HCT116 (cell line): ENCODE data around the gene GLYR1. TPM values are rescaled to one million over a fixed set of nuclear protein-coding genes. Genes with fewer than 3 reads are reported as not detected.

ENCODE experiments used
- ATAC-seq: fragments of 200-7000 bp; cut with Tn5 transposase; 2 replicates; pipeline ENCODE4 v1.9.1; 2020; ENCODE audit warnings: mild to moderate bottlenecking, moderate library complexity
- BruUV-seq: library from RNA; stranded (reverse); fragments of 400-500 nt; replicated peaks from 2 replicates; lab custom pipeline; 2021; lab: Mats Ljungman, UMichigan
- CTCF ChIA-PET: fragments of 300-600 bp; sonication (Branson Sonifier 250); formaldehyde crosslinking; loops from one replicate; lab custom pipeline; 2021; ENCODE audit warnings: antibody characterized with exemption; lab: Charles Lee
- POLR2A ChIA-PET: fragments of 300-600, 350-600 bp; sonication (Branson Sonifier 250); formaldehyde crosslinking; loops from one replicate; lab custom pipeline; 2021; ENCODE audit warnings: antibody characterized with exemption; lab: Charles Lee
- RAD21 ChIA-PET, 2 experiments: fragments of 300-600 bp; sonication (Branson Sonifier 250); formaldehyde crosslinking; loops; one replicate each; lab custom pipeline; 2023; ENCODE audit warnings: low total read pairs in 2 of 2; ENCODE audit not compliant: uncharacterized antibody in 2 of 2, unreplicated experiment in 2 of 2, low non-redundant PET in 1 of 2; lab: Charles Lee
- DNase-seq: peaks from one replicate; pipeline ENCODE4 v3.0.0-alpha.2; 2010; ENCODE audit warnings: low read depth, low spot score
- H2AFZ ChIP-seq: fragments of 200-600 bp; shearing (Covaris generic), sonication (generic); 2 replicates; pipeline ENCODE4 v1.6.1; 2017; ENCODE audit warnings: low read depth, mixed run types, mixed read lengths, antibody characterized with exemption, low read length; ENCODE audit not compliant: poor library complexity, severe bottlenecking
- H3K27ac ChIP-seq: 2 replicates; pipeline ENCODE4 v1.5.1; 2012; ENCODE audit warnings: low read depth, low read length
- H3K27me3 ChIP-seq: fragments of 200-600 bp; sonication (generic); 2 replicates; pipeline ENCODE4 v1.6.1; 2016; ENCODE audit warnings: mixed run types, low read length, mixed read lengths; ENCODE audit not compliant: insufficient read depth
- H3K36me3 ChIP-seq, 2 experiments: fragments of 200-500 bp in 1 of 2; fragments of 200-600 bp in 1 of 2; sonication (Bioruptor generic) in 1 of 2; sonication (generic) in 1 of 2; 2 replicates each; pipeline versions ENCODE4 v1.5.1 to v1.6.1; 2014 to 2016; ENCODE audit warnings: low read length in 2 of 2, inconsistent platforms in 1 of 2, mixed read lengths in 1 of 2, mixed run types in 1 of 2; ENCODE audit not compliant: insufficient read depth in 2 of 2, control insufficient read depth in 1 of 2
- H3K4me1 ChIP-seq, 2 experiments: fragments of 200-600 bp in 1 of 2; sonication (generic) in 1 of 2; 2 replicates each; pipeline versions ENCODE4 v1.5.1 to v1.6.1; 2012 to 2017; ENCODE audit warnings: low read length in 2 of 2, inconsistent platforms in 1 of 2, mild to moderate bottlenecking in 1 of 2, mixed read lengths in 1 of 2, mixed run types in 1 of 2, moderate library complexity in 1 of 2; ENCODE audit not compliant: insufficient read depth in 2 of 2, control insufficient read depth in 1 of 2
- H3K4me2 ChIP-seq: fragments of 200-600 bp; sonication (generic); 2 replicates; pipeline ENCODE4 v1.6.1; 2017; ENCODE audit warnings: mixed run types, low read length, mixed read lengths
- H3K4me3 ChIP-seq, 2 experiments: fragments of 200-600 bp in 1 of 2; sonication (generic) in 1 of 2; replicated peaks in 1 of 2; 2 replicates each; pipeline ENCODE4 v1.5.1; 2011 to 2016; ENCODE audit warnings: low read length in 2 of 2, control low read depth in 1 of 2, low read depth in 1 of 2, mild to moderate bottlenecking in 1 of 2, mixed read lengths in 1 of 2, mixed run types in 1 of 2
- H3K79me2 ChIP-seq: fragments of 200-600 bp; sonication (generic); 2 replicates; pipeline ENCODE4 v1.6.1; 2017; ENCODE audit warnings: mild to moderate bottlenecking, mixed run types, low read length, moderate library complexity, mixed read lengths; ENCODE audit not compliant: insufficient read depth
- H3K9ac ChIP-seq: fragments of 200-600 bp; sonication (generic); 2 replicates; pipeline ENCODE4 v1.6.1; 2016; ENCODE audit warnings: low read length, mixed read lengths
- H3K9me2 ChIP-seq: fragments of 200-600 bp; sonication (generic), shearing (Covaris generic); 2 replicates; pipeline ENCODE4 v1.6.1; 2017; ENCODE audit warnings: mixed run types, mild to moderate bottlenecking, moderate library complexity; ENCODE audit not compliant: insufficient read depth
- H3K9me3 ChIP-seq, 2 experiments: fragments of 200-500 bp in 1 of 2; fragments of 200-600 bp in 1 of 2; sonication (Bioruptor generic) in 1 of 2; sonication (generic) in 1 of 2; 2 replicates each; pipeline ENCODE4 v1.6.1; 2014 to 2017; ENCODE audit warnings: low read length in 2 of 2, mixed read lengths in 2 of 2, inconsistent platforms in 1 of 2, low read depth in 1 of 2, mild to moderate bottlenecking in 1 of 2, mixed run types in 1 of 2, moderate library complexity in 1 of 2; ENCODE audit not compliant: control insufficient read depth in 1 of 2, insufficient read depth in 1 of 2
- H4K20me1 ChIP-seq: fragments of 200-600 bp; sonication (generic), shearing (Covaris generic); 2 replicates; pipeline ENCODE4 v1.6.1; 2017; ENCODE audit warnings: mixed run types, mild to moderate bottlenecking, moderate library complexity; ENCODE audit not compliant: insufficient read depth
- CEBPB ChIP-seq: IDR thresholded peaks from 2 replicates; pipeline ENCODE4 v1.6.1; 2012; ENCODE audit warnings: low read depth
- CTCF ChIP-seq, 3 experiments: fragments of 200-600 bp in 1 of 3; sonication (generic) in 1 of 3; IDR thresholded peaks in 2 of 3; conservative IDR thresholded peaks in 1 of 3; 2 replicates each; pipeline ENCODE4 v1.5.1; 2012 to 2017; ENCODE audit warnings: low read depth in 2 of 3, low read length in 2 of 3, antibody characterized with exemption in 1 of 3, borderline replicate concordance in 1 of 3, control low read depth in 1 of 3, mild to moderate bottlenecking in 1 of 3, mixed read lengths in 1 of 3, mixed run types in 1 of 3, moderate library complexity in 1 of 3; ENCODE audit not compliant: insufficient read depth in 1 of 3
- ELF1 ChIP-seq: IDR thresholded peaks from 2 replicates; pipeline ENCODE4 v1.6.1; 2012; ENCODE audit warnings: low read depth, borderline replicate concordance
- EZH2 ChIP-seq: fragments of 200-600 bp; sonication (generic); IDR thresholded peaks from 2 replicates; pipeline ENCODE4 v1.6.1; 2017; ENCODE audit warnings: antibody characterized with exemption, mixed run types
- MAX ChIP-seq: IDR thresholded peaks from 2 replicates; pipeline ENCODE4 v1.6.1; 2012
- TCF7L2 ChIP-seq: IDR thresholded peaks from 2 replicates; pipeline ENCODE4 v1.7.0; 2011; ENCODE audit warnings: borderline replicate concordance, inconsistent platforms; ENCODE audit not compliant: insufficient read depth, insufficient read length; ENCODE audit errors: extremely low read depth
- YY1 ChIP-seq: IDR thresholded peaks from 2 replicates; pipeline ENCODE4 v1.6.1; 2011; ENCODE audit warnings: low read length, low read depth, moderate library complexity, mild to moderate bottlenecking; ENCODE audit not compliant: insufficient replicate concordance; ENCODE audit errors: extremely low read depth
- intact Hi-C: fragments of 100-400 bp; cut with micrococcal nuclease; formaldehyde crosslinking; loops from 2 replicates; pipeline ENCODE4 v1.10.0; 2022
- total RNA-seq: library from RNA; stranded (reverse); gene quantifications from one replicate; pipeline ENCODE4 v1.2.1, GENCODE V29; 2021; ENCODE audit not compliant: unreplicated experiment
- TF ChIP-seq, protein P1 (sequence below): IDR thresholded peaks from 2 replicates; pipeline ENCODE4 v1.6.1; 2012; ENCODE audit warnings: low read depth

GLYR1 gene
- total RNA-seq, 1 experiment from 2014 or later: 50.0 TPM

GRCh38 chr16:4891097-4891885, 44.2 kb upstream of the GLYR1 start (continued):
- TF ChIP-seq YY1 (no peak), CEBPB (no peak)

DNA sequence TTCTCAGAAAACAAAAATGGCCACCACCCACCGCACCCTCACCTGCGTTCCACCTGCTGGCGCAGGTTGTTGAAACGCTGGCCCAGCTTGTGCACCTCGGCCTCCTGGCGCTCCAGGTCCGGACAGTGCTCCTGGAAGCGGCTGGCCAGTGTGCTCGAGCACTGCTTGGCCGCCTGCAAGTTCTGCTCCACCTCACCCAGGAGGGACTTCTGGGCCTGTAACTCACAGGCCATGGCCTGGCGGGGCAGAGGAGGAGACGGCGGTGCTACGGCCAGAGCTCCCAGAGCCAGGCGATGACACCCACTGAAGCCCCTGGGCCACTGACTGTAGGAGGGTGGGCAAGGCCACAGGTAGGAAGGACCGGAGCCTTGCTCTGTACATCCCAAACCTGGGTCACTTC, 43.6 kb upstream of the GLYR1 start:
- H3K9ac ChIP-seq: no peak overlapping the region
- ChIA-PET CTCF (no interaction called here), RAD21 (no interaction called here), POLR2A (no interaction called here)
- no peaks in the 10 kb centered on the region for H3K4me1 ChIP-seq
- intact Hi-C loops: no loop called here
- H3K4me3 ChIP-seq: no peak overlapping the region
- H3K36me3 ChIP-seq: peaks cover 18 to 24% of the 10 kb centered on the region in 2 experiments; a peak in 3 of 4 replicates
- no peaks in the 10 kb centered on the region for H3K27me3 ChIP-seq
- no peak overlapping the region for H2AFZ ChIP-seq
- no peaks in the 10 kb centered on the region for H3K9me3 ChIP-seq
- no peak for TF ChIP-seq EZH2
- TF ChIP-seq TCF7L2: no peak
- TF ChIP-seq MAX: no peak
- TF ChIP-seq ELF1: no peak
- no peak for TF ChIP-seq CTCF (IDR thresholded peaks at IDR 0.05 in 2 of 3, conservative IDR thresholded peaks at IDR 0.05 in 1 of 3; ENCODE audit: borderline replicate concordance in 1 of 3, insufficient read depth in 1 of 3, low read depth in 2 of 3, low read length in 2 of 3)
- TF ChIP-seq, protein P1, sequence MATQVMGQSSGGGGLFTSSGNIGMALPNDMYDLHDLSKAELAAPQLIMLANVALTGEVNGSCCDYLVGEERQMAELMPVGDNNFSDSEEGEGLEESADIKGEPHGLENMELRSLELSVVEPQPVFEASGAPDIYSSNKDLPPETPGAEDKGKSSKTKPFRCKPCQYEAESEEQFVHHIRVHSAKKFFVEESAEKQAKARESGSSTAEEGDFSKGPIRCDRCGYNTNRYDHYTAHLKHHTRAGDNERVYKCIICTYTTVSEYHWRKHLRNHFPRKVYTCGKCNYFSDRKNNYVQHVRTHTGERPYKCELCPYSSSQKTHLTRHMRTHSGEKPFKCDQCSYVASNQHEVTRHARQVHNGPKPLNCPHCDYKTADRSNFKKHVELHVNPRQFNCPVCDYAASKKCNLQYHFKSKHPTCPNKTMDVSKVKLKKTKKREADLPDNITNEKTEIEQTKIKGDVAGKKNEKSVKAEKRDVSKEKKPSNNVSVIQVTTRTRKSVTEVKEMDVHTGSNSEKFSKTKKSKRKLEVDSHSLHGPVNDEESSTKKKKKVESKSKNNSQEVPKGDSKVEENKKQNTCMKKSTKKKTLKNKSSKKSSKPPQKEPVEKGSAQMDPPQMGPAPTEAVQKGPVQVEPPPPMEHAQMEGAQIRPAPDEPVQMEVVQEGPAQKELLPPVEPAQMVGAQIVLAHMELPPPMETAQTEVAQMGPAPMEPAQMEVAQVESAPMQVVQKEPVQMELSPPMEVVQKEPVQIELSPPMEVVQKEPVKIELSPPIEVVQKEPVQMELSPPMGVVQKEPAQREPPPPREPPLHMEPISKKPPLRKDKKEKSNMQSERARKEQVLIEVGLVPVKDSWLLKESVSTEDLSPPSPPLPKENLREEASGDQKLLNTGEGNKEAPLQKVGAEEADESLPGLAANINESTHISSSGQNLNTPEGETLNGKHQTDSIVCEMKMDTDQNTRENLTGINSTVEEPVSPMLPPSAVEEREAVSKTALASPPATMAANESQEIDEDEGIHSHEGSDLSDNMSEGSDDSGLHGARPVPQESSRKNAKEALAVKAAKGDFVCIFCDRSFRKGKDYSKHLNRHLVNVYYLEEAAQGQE: no peak
- no peaks in the 10 kb centered on the region for H4K20me1 ChIP-seq
- no peak for DNase-seq
- H3K9me2 ChIP-seq: no peaks in the 10 kb centered on the region
- ATAC-seq: no peak
- H3K27ac ChIP-seq: no peak overlapping the region
- H3K4me2 ChIP-seq: no peak overlapping the region
- no TSS peak for BruUV-seq
- H3K79me2 ChIP-seq: no peaks in the 10 kb centered on the region
